ENCODE results near the gene TEX19. TPM values are rescaled to one million over a fixed set of nuclear protein-coding genes. Genes with fewer than 3 reads are reported as not detected.

The TEX19 gene
- total and polyA plus RNA-seq, 3 donors from 2014 or later: 21.9 to 37.8 (median 31.2) TPM

DNA sequence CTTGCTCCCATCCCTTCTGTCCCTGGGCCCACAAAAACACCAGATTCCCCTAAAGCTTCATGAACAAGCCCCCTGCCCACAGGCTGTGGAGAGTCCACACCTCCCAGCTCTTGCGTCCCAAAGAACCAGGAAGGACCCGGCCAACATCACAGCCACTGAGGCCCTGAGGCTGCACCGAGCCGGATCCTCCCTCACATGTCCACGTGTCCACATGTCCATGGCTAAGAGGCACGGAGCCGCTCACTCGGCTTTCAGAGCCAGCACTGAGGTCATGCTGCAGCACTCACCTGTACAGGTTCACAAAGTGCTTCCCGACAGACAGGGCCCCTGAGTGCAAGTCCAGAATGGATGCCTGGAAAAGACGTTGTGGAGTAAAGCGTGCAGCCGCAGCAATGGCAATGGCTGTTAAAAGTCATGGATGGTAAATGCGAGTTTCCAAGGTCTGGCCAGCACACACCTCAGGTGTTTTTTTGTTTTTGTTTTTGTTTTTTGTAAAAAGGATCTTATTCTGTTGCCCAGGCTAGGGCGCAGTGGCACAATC lies 47.2 kb downstream of the TEX19 start:
- WGBS, 2 donors: 91 to 98% methylated on average over 6 to 14 of the region's 14 CpGs
- Histone ChIP-seq H3K4me1 (no peaks in the 10 kb centered on the region), H3K27ac (no peak overlapping the region), H3K36me3 (ENCODE audit: low read depth, missing control alignments) (no peaks in the 10 kb centered on the region), H3K27me3 (no peaks in the 10 kb centered on the region), H3K9me3 (no peaks in the 10 kb centered on the region), H3K4me3 (no peak overlapping the region)
- no peak for DNase-seq
- no peak for TF ChIP-seq CTCF (IDR thresholded peaks at IDR 0.05)
- TF ChIP-seq POLR2A (IDR thresholded peaks at IDR 0.05): no peak
- intact Hi-C loops (cut with DNase I; ENCODE audit: low total_unique reads): no loop called here

DNA sequence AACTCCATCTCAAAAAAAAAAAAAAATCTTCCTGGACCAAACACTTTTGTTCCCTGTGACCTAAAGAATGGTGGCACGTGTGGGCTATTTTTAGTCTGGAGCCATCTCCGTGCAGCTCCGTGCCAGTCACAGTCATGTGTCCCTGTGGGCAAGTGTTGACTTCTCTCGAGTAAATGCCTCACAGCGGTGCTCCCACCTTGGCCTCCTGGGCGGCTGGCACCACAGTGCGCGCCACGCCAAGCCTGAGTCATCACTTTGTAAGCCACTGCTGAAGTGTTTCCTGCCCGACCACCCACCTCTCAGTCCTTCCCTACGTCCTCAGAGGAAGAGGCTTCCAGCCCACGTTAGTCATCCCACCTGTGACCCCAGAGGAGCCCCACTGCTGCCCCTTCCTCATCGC lies 48.2 kb downstream of the TEX19 start:
- intact Hi-C loops (cut with DNase I; ENCODE audit: low total_unique reads): no loop called here
- no peaks in the 10 kb centered on the region for H3K9me3 ChIP-seq
- no peaks in the 10 kb centered on the region for H3K36me3 ChIP-seq (ENCODE audit: low read depth, missing control alignments)
- TF ChIP-seq CTCF (IDR thresholded peaks at IDR 0.05) (no peak), POLR2A (IDR thresholded peaks at IDR 0.05) (no peak)
- no peak for DNase-seq
- H3K4me1 ChIP-seq: no peaks in the 10 kb centered on the region
- no peaks in the 10 kb centered on the region for H3K27me3 ChIP-seq
- no peak overlapping the region for H3K27ac ChIP-seq
- 88 to 90% methylated on average over 13 of the region's 13 CpGs for WGBS, 2 donors
- H3K4me3 ChIP-seq: no peak overlapping the region

DNA sequence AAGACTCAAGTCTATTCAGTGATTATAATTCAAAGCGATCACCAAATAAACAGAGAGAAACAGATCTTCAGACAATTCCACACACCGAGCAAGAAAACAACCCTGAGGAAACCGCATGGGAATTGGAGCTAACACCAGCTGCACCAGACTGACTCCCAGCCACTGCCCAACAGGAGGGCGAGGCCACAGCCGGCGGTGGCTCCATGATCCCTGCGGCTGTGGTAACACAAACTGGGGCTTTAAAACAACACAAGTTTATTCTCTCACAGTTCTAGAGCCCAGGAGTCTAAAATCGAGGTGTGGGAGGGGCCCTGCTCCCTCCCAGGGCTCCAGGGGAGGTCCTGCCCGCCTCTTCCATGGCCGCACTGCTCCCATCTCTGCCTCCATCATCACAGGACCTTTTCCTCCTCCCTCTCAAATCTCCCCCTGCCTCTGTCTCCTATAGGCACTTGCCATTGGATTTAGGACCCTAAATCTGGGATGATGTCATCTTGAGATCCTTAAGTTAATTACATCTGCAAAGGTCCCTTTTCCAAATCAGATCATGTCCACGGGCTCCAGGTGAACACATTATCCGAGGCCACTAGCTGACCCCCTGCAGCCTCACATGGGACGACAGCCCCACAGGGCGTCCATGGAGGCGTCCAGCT lies 49.4 kb downstream of the TEX19 start:
- H3K4me1 ChIP-seq: peaks cover 3% of the 10 kb centered on the region
- H3K36me3 ChIP-seq (ENCODE audit: low read depth, missing control alignments): no peaks in the 10 kb centered on the region
- WGBS, 2 donors: 89 to 90% methylated on average over 15 of the region's 15 CpGs
- no peaks in the 10 kb centered on the region for H3K27me3 ChIP-seq
- no peak for DNase-seq
- intact Hi-C loops (cut with DNase I; ENCODE audit: low total_unique reads): no loop called here
- no peak overlapping the region for H3K27ac ChIP-seq
- no peak overlapping the region for H3K4me3 ChIP-seq
- TF ChIP-seq POLR2A (IDR thresholded peaks at IDR 0.05): no peak
- TF ChIP-seq CTCF (IDR thresholded peaks at IDR 0.05): no peak
- no peaks in the 10 kb centered on the region for H3K9me3 ChIP-seq

- WGBS, 2 donors: 92 to 96% methylated on average over 18 to 21 of the region's 21 CpGs
- Histone ChIP-seq H3K27me3 (no peaks in the 10 kb centered on the region), H3K27ac (no peak overlapping the region), H3K9me3 (no peaks in the 10 kb centered on the region), H3K4me3 (no peak overlapping the region), H3K36me3 (ENCODE audit: low read depth, missing control alignments) (no peaks in the 10 kb centered on the region), H3K4me1 (peaks cover 3% of the 10 kb centered on the region)
- TF ChIP-seq CTCF (IDR thresholded peaks at IDR 0.05): no peak
- intact Hi-C loops (cut with DNase I; ENCODE audit: low total_unique reads): no loop called here
- no peak for DNase-seq
Measured at GRCh38 chr17:82408938-82409318, 49.9 kb downstream of the TEX19 start.
